Liver (tissue), 9 donors: ENCODE measurements around the gene PRKAR1B. TPM values are rescaled to one million over a fixed set of nuclear protein-coding genes. Genes with fewer than 3 reads are reported as not detected.

Source experiments
- DNase-seq: peaks from one replicate; pipeline ENCODE4 v3.0.0-alpha.2; 2017; ENCODE audit warnings: low spot score
- H3K27ac ChIP-seq, 2 donors: one replicate each; pipeline ENCODE4 v1.7.0; 2013; ENCODE audit warnings: inconsistent platforms in 2 of 2, low read length in 2 of 2, control low read depth in 1 of 2, low read depth in 1 of 2, mild to moderate bottlenecking in 1 of 2
- H3K27me3 ChIP-seq, 4 donors: one replicate each; pipeline versions ENCODE4 v1.6.1 to v1.7.0; 2013; ENCODE audit warnings: low read length in 3 of 4, inconsistent platforms in 1 of 4, mild to moderate bottlenecking in 1 of 4, moderate library complexity in 1 of 4; ENCODE audit not compliant: control insufficient read depth in 4 of 4, insufficient read depth in 4 of 4
- H3K36me3 ChIP-seq, 4 donors: one replicate each; pipeline versions ENCODE4 v1.6.1 to v1.7.0; 2013; ENCODE audit warnings: low read length in 3 of 4, mild to moderate bottlenecking in 3 of 4, low read depth in 1 of 4, moderate library complexity in 1 of 4; ENCODE audit not compliant: control insufficient read depth in 4 of 4, insufficient read depth in 3 of 4
- H3K4me1 ChIP-seq, 4 donors: one replicate each; pipeline versions ENCODE4 v1.6.1 to v1.7.0; 2013; ENCODE audit warnings: low read length in 3 of 4, mild to moderate bottlenecking in 3 of 4, moderate library complexity in 1 of 4; ENCODE audit not compliant: control insufficient read depth in 4 of 4, insufficient read depth in 4 of 4
- H3K4me3 ChIP-seq, 3 donors: one replicate each; pipeline versions ENCODE4 v1.6.1 to v1.7.0; 2013; ENCODE audit warnings: low read length in 3 of 3, control low read depth in 1 of 3, low read depth in 1 of 3, mild to moderate bottlenecking in 1 of 3
- H3K9ac ChIP-seq, 2 donors: one replicate each; pipeline ENCODE4 v1.7.0; 2013; ENCODE audit warnings: low read length in 2 of 2, mild to moderate bottlenecking in 2 of 2, moderate library complexity in 2 of 2, control low read depth in 1 of 2, low read depth in 1 of 2
- H3K9me3 ChIP-seq, 4 donors: one replicate each; pipeline versions ENCODE4 v1.6.1 to v1.7.0; 2013; ENCODE audit warnings: low read length in 3 of 4; ENCODE audit not compliant: control insufficient read depth in 4 of 4
- EGR1 ChIP-seq, 2 donors: IDR thresholded peaks; 2 replicates each; pipeline ENCODE4 v1.6.1; 2016 to 2018; ENCODE audit warnings: antibody characterized with exemption in 2 of 2, low read depth in 2 of 2
- FOXA1 ChIP-seq: IDR thresholded peaks from 2 replicates; pipeline ENCODE4 v1.6.1; 2016; ENCODE audit warnings: antibody characterized with exemption
- FOXA2 ChIP-seq: IDR thresholded peaks from 2 replicates; pipeline ENCODE4 v1.6.1; 2016; ENCODE audit warnings: antibody characterized with exemption
- HNF4A ChIP-seq, 2 donors: conservative IDR thresholded peaks; 2 replicates each; pipeline ENCODE4 v1.6.1; 2016; ENCODE audit warnings: antibody characterized with exemption in 2 of 2, mild to moderate bottlenecking in 2 of 2
- HNF4G ChIP-seq: IDR thresholded peaks from 2 replicates; pipeline ENCODE4 v1.6.1; 2016; ENCODE audit warnings: antibody characterized with exemption
- JUND ChIP-seq, 2 donors: IDR thresholded peaks; 2 replicates each; pipeline ENCODE4 v1.6.1; 2016; ENCODE audit warnings: antibody characterized with exemption in 2 of 2
- NR2F2 ChIP-seq: IDR thresholded peaks from 2 replicates; pipeline ENCODE4 v1.6.1; 2016; ENCODE audit warnings: antibody characterized with exemption
- RAD21 ChIP-seq, 2 donors: IDR thresholded peaks; 2 replicates each; pipeline ENCODE4 v1.6.1; 2016; ENCODE audit warnings: antibody characterized with exemption in 2 of 2, mild to moderate bottlenecking in 2 of 2
- RXRA ChIP-seq, 2 donors: IDR thresholded peaks; 2 replicates each; pipeline ENCODE4 v1.6.1; 2017 to 2018; ENCODE audit warnings: antibody characterized with exemption in 2 of 2, mild to moderate bottlenecking in 1 of 2
- WGBS: extraction: QIAGEN DNeasy Blood & Tissue Kit; methylation state at CpG from one replicate; pipeline ENCODE4 v1.1.7; 2013; 5-methylcytosine and 5-hydroxymethylcytosine counted together
- polyA plus RNA-seq, 2 donors: library from polyadenylated mRNA; stranded (reverse) in 1 of 2; unstranded in 1 of 2; fragments of 200-250 nt in 1 of 2; fragments of >200 nt in 1 of 2; fragmentation: Nextera tagmentation in 1 of 2; extraction: Ambion mirVana in 1 of 2; gene quantifications; one replicate each; pipeline versions ENCODE4 v1.2.1 to v1.2.3, GENCODE V29; 2013 to 2015
- total RNA-seq, 2 donors: library from RNA; depleted of rRNA; stranded (reverse); fragments of >200 nt; gene quantifications; one replicate each; pipeline ENCODE4 v1.2.3, GENCODE V29; 2014
- TF ChIP-seq, protein P1 (sequence below): fragments of 150-350 bp; IDR thresholded peaks from 2 replicates; pipeline ENCODE4 v1.5.1; 2017; ENCODE audit warnings: improper control_type of control experiment, low read depth, low read length; ENCODE audit not compliant: missing input control
- TF ChIP-seq, protein P2 (sequence below): IDR thresholded peaks from 2 replicates; pipeline ENCODE4 v1.6.1; 2016; ENCODE audit warnings: antibody characterized with exemption
- TF ChIP-seq, protein P3 (sequence below): IDR thresholded peaks from 2 replicates; pipeline ENCODE4 v1.6.1; 2016; ENCODE audit warnings: antibody characterized with exemption
- donor health status: healthy.
- donor health status: healthy.
- donor health status: healthy.
- donor health status: healthy.
- donor health status: healthy.

Gene PRKAR1B
- total and polyA plus RNA-seq, 4 donors, result 11.1 to 14.4 (median 12.4) TPM

DNA sequence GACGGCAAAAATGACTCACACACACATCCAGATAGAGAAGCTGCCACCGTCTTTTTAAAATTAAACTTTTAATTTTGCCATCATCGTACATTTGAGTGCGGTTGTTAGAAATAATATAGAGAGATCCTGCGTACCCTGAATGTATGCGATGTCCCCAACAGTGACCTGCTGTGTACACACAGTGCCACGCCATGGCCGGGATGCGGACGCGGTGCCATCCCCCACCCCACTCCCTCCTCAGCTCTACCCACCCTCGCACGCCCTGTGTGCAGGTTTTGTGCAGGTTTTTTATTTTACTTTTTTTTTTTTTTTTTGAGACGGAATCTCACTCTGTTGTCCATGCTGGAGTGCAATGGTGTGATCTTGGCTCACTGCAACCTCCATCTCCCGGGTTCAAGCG is 148.7 kb downstream of the PRKAR1B start:
- no peaks in the 10 kb centered on the region for H3K4me1 ChIP-seq
- no peaks in the 10 kb centered on the region for H3K27me3 ChIP-seq
- H3K9me3 ChIP-seq, result no peaks in the 10 kb centered on the region
- no peak overlapping the region for H3K9ac ChIP-seq
- DNase-seq, result no peak
- H3K4me3 ChIP-seq, result no peak overlapping the region
- H3K27ac ChIP-seq, result no peak overlapping the region
- peaks cover 0 to 7% (median 0%) of the 10 kb centered on the region in 4 donors for H3K36me3 ChIP-seq
- 99% methylated on average over 16 of the region's 16 CpGs for WGBS
- TF ChIP-seq JUND (IDR thresholded peaks at IDR 0.05), result no peak

DNA sequence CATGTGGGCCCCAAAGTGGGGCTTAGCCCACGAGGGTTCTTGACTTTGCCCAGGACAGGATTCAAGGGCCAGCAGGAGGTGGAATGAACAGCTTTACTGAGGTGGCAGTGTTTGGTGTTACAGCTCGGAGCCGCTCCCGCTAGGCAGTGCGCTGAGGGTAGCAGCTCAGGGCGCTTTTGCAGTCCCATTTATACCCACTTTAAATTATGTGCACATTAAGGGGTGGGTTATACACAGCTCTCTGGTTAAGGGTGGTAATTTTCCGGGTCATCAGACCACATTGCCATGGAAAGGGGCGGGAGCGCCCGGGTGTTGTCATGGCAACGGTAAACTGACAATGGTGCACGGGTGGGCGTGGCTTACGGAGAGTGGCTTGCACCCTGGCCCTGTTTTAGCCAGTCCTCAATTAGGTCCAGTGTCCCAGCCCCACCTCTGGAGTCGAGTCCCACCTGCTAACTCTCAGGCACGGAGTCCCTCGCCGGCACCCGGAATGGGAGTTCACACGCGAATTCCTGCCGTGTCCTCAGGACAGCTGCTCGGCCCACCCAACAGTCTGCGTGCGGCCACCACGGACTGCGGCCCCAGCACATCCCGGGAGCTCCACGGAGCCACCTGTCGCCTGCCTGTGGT is 149.2 kb downstream of the PRKAR1B start:
- 96% methylated on average over 30 of the region's 30 CpGs for WGBS
- H3K27ac ChIP-seq, result no peak overlapping the region
- no peak overlapping the region for H3K9ac ChIP-seq
- no peak overlapping the region for H3K4me3 ChIP-seq
- DNase-seq, result no peak
- H3K36me3 ChIP-seq, result peaks cover 0 to 7% (median 0%) of the 10 kb centered on the region in 4 donors
- no peaks in the 10 kb centered on the region for H3K27me3 ChIP-seq
- no peaks in the 10 kb centered on the region for H3K4me1 ChIP-seq
- TF ChIP-seq HNF4A (conservative IDR thresholded peaks at IDR 0.05) (no peak), HNF4G (no peak), FOXA1 (no peak), JUND (IDR thresholded peaks at IDR 0.05) (no peak), NR2F2 (no peak), RXRA (IDR thresholded peaks at IDR 0.05) (no peak), EGR1 (IDR thresholded peaks at IDR 0.05; ENCODE audit: low read depth in 2 of 2) (no peak), RAD21 (IDR thresholded peaks at IDR 0.05) (no peak)
- TF ChIP-seq, protein P1, sequence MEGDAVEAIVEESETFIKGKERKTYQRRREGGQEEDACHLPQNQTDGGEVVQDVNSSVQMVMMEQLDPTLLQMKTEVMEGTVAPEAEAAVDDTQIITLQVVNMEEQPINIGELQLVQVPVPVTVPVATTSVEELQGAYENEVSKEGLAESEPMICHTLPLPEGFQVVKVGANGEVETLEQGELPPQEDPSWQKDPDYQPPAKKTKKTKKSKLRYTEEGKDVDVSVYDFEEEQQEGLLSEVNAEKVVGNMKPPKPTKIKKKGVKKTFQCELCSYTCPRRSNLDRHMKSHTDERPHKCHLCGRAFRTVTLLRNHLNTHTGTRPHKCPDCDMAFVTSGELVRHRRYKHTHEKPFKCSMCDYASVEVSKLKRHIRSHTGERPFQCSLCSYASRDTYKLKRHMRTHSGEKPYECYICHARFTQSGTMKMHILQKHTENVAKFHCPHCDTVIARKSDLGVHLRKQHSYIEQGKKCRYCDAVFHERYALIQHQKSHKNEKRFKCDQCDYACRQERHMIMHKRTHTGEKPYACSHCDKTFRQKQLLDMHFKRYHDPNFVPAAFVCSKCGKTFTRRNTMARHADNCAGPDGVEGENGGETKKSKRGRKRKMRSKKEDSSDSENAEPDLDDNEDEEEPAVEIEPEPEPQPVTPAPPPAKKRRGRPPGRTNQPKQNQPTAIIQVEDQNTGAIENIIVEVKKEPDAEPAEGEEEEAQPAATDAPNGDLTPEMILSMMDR, result no peak
- TF ChIP-seq, protein P2, sequence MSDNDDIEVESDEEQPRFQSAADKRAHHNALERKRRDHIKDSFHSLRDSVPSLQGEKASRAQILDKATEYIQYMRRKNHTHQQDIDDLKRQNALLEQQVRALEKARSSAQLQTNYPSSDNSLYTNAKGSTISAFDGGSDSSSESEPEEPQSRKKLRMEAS, result no peak
- TF ChIP-seq, protein P3, sequence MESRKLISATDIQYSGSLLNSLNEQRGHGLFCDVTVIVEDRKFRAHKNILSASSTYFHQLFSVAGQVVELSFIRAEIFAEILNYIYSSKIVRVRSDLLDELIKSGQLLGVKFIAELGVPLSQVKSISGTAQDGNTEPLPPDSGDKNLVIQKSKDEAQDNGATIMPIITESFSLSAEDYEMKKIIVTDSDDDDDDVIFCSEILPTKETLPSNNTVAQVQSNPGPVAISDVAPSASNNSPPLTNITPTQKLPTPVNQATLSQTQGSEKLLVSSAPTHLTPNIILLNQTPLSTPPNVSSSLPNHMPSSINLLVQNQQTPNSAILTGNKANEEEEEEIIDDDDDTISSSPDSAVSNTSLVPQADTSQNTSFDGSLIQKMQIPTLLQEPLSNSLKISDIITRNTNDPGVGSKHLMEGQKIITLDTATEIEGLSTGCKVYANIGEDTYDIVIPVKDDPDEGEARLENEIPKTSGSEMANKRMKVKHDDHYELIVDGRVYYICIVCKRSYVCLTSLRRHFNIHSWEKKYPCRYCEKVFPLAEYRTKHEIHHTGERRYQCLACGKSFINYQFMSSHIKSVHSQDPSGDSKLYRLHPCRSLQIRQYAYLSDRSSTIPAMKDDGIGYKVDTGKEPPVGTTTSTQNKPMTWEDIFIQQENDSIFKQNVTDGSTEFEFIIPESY, result no peak
- no peaks in the 10 kb centered on the region for H3K9me3 ChIP-seq

DNA sequence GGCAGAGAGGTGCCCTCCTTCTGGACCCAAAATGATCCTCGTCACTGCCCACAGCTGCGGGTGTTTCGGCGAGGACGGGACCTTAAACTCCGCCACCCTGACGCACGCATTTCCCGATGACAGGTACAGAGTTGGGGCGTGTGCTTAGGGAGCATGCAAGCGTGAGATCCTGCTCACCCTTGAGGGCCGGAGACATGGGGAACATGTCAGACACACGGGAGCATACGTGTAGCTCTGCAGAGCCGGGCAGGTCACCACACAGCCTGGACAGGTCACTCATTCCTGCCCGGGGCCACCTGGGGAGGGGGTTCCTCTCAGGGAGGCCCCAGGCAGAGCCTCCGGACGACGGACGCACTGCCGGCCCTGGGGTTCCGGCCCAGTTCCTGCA is 149.8 kb downstream of the PRKAR1B start:
- H3K9me3 ChIP-seq, result no peaks in the 10 kb centered on the region
- TF ChIP-seq, protein P3, result no peak
- no peak for TF ChIP-seq FOXA2
- no peak for TF ChIP-seq FOXA1
- no peak overlapping the region for H3K27ac ChIP-seq
- H3K9ac ChIP-seq, result no peak overlapping the region
- no peaks in the 10 kb centered on the region for H3K27me3 ChIP-seq
- peaks cover 0 to 7% (median 0%) of the 10 kb centered on the region in 4 donors for H3K36me3 ChIP-seq
- H3K4me1 ChIP-seq, result no peaks in the 10 kb centered on the region
- no peak for DNase-seq
- 98% methylated on average over 22 of the region's 22 CpGs for WGBS
- H3K4me3 ChIP-seq, result no peak overlapping the region
